Keratinocyte (primary cell): ENCODE measurements around the gene UXS1. TPM values are rescaled to one million over a fixed set of nuclear protein-coding genes. Genes with fewer than 3 reads are reported as not detected.

Source experiments
- DNase-seq: peaks from one replicate; pipeline ENCODE4 v3.0.0-alpha.2; 2011; ENCODE audit warnings: low read depth, missing footprints, low spot score
- FAIRE-seq: peaks from 2 replicates; lab custom pipeline; 2011; peaks lifted over from hg19 to GRCh38; lab: Jason Lieb, UNC
- H2AFZ ChIP-seq: 2 replicates; pipeline ENCODE4 v1.6.0; 2012; ENCODE audit warnings: low read length, control low read depth, inconsistent platforms; ENCODE audit not compliant: control insufficient read depth
- H3K27ac ChIP-seq: 2 replicates; pipeline ENCODE4 v1.5.1; 2011; ENCODE audit warnings: low read length; ENCODE audit not compliant: control insufficient read depth, insufficient read depth
- H3K27me3 ChIP-seq: 3 replicates; pipeline ENCODE4 v1.6.0; 2011; ENCODE audit warnings: low read length; ENCODE audit not compliant: control insufficient read depth, insufficient read depth; ENCODE audit errors: extremely low read depth
- H3K36me3 ChIP-seq, 2 experiments: 2 replicates in 1 of 2; 3 replicates in 1 of 2; pipeline ENCODE4 v1.5.1; 2011; ENCODE audit warnings: low read length in 2 of 2, mild to moderate bottlenecking in 1 of 2; ENCODE audit not compliant: control insufficient read depth in 2 of 2, insufficient read depth in 2 of 2; ENCODE audit errors: extremely low read depth in 1 of 2
- H3K4me1 ChIP-seq: 3 replicates; pipeline ENCODE4 v1.5.1; 2011; ENCODE audit warnings: low read length; ENCODE audit not compliant: control insufficient read depth, insufficient read depth; ENCODE audit errors: extremely low read depth
- H3K4me2 ChIP-seq: 3 replicates; pipeline ENCODE4 v1.6.0; 2011; ENCODE audit warnings: low read depth, low read length; ENCODE audit not compliant: control insufficient read depth, insufficient read depth; ENCODE audit errors: extremely low read depth
- H3K4me3 ChIP-seq, 3 experiments: fragments of 200-600 bp in 1 of 3; sonication (generic) in 1 of 3; 2 replicates in 2 of 3; 3 replicates in 1 of 3; pipeline ENCODE4 v1.5.1; 2011 to 2016; ENCODE audit warnings: low read length in 3 of 3, mild to moderate bottlenecking in 3 of 3, control low read depth in 2 of 3, inconsistent platforms in 1 of 3, low read depth in 1 of 3, mixed read lengths in 1 of 3, mixed run types in 1 of 3, moderate library complexity in 1 of 3; ENCODE audit not compliant: control insufficient read depth in 2 of 3, insufficient read depth in 2 of 3; ENCODE audit errors: extremely low read depth in 1 of 3
- H3K79me2 ChIP-seq: 2 replicates; pipeline ENCODE4 v1.6.0; 2012; ENCODE audit warnings: low read length; ENCODE audit not compliant: control insufficient read depth, insufficient read depth
- H3K9ac ChIP-seq: 3 replicates; pipeline ENCODE4 v1.6.0; 2011; ENCODE audit warnings: low read length; ENCODE audit not compliant: control insufficient read depth, insufficient read depth; ENCODE audit errors: extremely low read depth
- H3K9me1 ChIP-seq: 3 replicates; pipeline ENCODE4 v1.6.0; 2011; ENCODE audit warnings: low read length; ENCODE audit not compliant: control insufficient read depth, insufficient read depth; ENCODE audit errors: extremely low read depth
- H3K9me3 ChIP-seq: 2 replicates; pipeline ENCODE4 v1.5.1; 2012; ENCODE audit warnings: low read depth, low read length; ENCODE audit not compliant: control insufficient read depth
- H4K20me1 ChIP-seq: 3 replicates; pipeline ENCODE4 v1.6.0; 2011; ENCODE audit warnings: low read length; ENCODE audit not compliant: control insufficient read depth, insufficient read depth; ENCODE audit errors: extremely low read depth
- CTCF ChIP-seq, 3 experiments: IDR thresholded peaks in 1 of 3; conservative IDR thresholded peaks in 1 of 3; optimal IDR thresholded peaks in 1 of 3; 2 replicates in 2 of 3; 3 replicates in 1 of 3; pipeline versions ENCODE3 to v1.5.1; 2011; ENCODE audit warnings: low read length in 3 of 3, mild to moderate bottlenecking in 3 of 3, moderate library complexity in 2 of 3, control low read depth in 1 of 3, inconsistent platforms in 1 of 3; ENCODE audit not compliant: insufficient read depth in 2 of 3; ENCODE audit errors: extremely low read depth in 1 of 3
- EZH2 ChIP-seq: IDR thresholded peaks from one replicate; pipeline ENCODE4 v1.6.1; 2012; ENCODE audit warnings: inconsistent platforms, mild to moderate bottlenecking, low read length, moderate library complexity
- dilution Hi-C: fragments of 300-500 bp; cut with MboI; formaldehyde crosslinking; loops from one replicate; pipeline ENCODE4 v1.7.0; 2020; ENCODE audit warnings: low sequenced_read_pairs; ENCODE audit not compliant: extremely low pct_ligation_motif_present
- polyA plus RNA-seq, 5 experiments: library from polyadenylated mRNA; depleted of rRNA in 3 of 5; stranded (reverse) in 3 of 5; stranded (forward) in 1 of 5; unstranded in 1 of 5; fragments of >200 nt; gene quantifications; 1 replicate in 1 of 5; 2 replicates in 3 of 5; 3 replicates in 1 of 5; pipeline versions ENCODE4 v1.2.1 to v1.2.3, GENCODE V29; 2011 to 2012; ENCODE audit warnings: missing spikeins in 2 of 5, low read depth in 1 of 5, low replicate concordance in 1 of 5

Gene UXS1
- polyA plus RNA-seq, 1 donor (not counting 4 experiments of a cell fraction or from before 2014, with no cell fraction given): 43.5 TPM

DNA sequence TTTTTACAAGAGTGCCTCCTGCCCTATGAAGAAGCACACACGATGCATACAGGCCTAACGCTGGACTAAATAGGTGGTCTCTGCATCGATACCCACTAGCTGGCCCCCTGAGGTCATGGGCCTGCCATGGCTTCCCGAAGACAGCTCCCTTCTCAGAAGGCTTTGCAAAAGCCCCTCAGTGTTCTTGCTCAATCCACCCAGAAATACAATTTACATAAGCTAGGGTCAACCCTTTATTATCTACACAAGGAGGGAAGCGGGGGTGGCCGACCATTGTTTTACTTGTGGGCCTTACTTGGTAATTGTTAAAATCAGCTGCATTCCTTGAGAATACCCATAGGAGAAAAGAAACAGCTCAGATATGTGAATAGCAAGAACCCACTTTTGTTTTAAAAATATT, 28.5 kb downstream of the UXS1 start:
- Histone ChIP-seq H2AFZ (no peak overlapping the region), H3K27ac (no peak overlapping the region), H3K27me3 (no peaks in the 10 kb centered on the region), H3K4me1 (no peaks in the 10 kb centered on the region), H3K79me2 (peaks cover 3% of the 10 kb centered on the region), H3K9me3 (no peaks in the 10 kb centered on the region), H4K20me1 (no peaks in the 10 kb centered on the region), H3K36me3 (peaks cover 0 to 5% of the 10 kb centered on the region in 2 experiments), H3K9me1 (no peaks in the 10 kb centered on the region), H3K9ac (no peak overlapping the region), H3K4me3 (no peak overlapping the region), H3K4me2 (no peak overlapping the region)
- no peak for TF ChIP-seq EZH2
- no peak for TF ChIP-seq CTCF (optimal IDR thresholded peaks at IDR 0.05 in 1 of 3, IDR thresholded peaks at IDR 0.05 in 1 of 3, conservative IDR thresholded peaks at IDR 0.05 in 1 of 3; ENCODE audit: extremely low read depth in 1 of 3, insufficient read depth in 2 of 3, low read length in 3 of 3)
- dilution Hi-C loops: no loop called here
- DNase-seq (no peak), FAIRE-seq (no peak)

DNA sequence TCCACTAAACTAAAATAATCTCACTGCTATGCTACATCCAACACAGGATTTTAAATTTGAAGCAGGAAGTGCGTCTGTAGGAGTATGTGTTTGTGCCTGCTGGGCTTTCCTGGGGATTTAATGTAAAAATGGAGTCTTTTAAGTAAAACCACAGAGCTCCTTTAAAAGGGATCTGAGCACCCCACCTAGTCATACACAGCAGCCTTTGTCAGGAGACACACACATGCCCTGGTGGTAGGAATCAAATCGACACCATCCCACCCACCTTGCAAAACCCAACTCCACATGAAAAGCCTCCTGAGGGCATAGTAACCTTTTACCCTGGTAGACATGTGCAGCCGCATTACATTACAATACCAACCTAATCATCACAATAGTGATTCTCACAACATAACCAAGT, 29.1 kb downstream of the UXS1 start:
- no peaks in the 10 kb centered on the region for H4K20me1 ChIP-seq
- H3K27ac ChIP-seq: no peak overlapping the region
- no peak for FAIRE-seq
- TF ChIP-seq EZH2: no peak
- no peak for TF ChIP-seq CTCF (optimal IDR thresholded peaks at IDR 0.05 in 1 of 3, IDR thresholded peaks at IDR 0.05 in 1 of 3, conservative IDR thresholded peaks at IDR 0.05 in 1 of 3; ENCODE audit: extremely low read depth in 1 of 3, insufficient read depth in 2 of 3, low read length in 3 of 3)
- H3K27me3 ChIP-seq: no peaks in the 10 kb centered on the region
- no peak overlapping the region for H3K4me3 ChIP-seq
- no peaks in the 10 kb centered on the region for H3K4me1 ChIP-seq
- peaks cover 2 to 8% of the 10 kb centered on the region in 2 experiments for H3K36me3 ChIP-seq
- no peak for DNase-seq
- no peak overlapping the region for H3K4me2 ChIP-seq
- H3K9me1 ChIP-seq: no peaks in the 10 kb centered on the region
- H3K9me3 ChIP-seq: no peaks in the 10 kb centered on the region
- H3K79me2 ChIP-seq: peaks cover 1% of the 10 kb centered on the region
- dilution Hi-C loops: no loop called here
- H2AFZ ChIP-seq: no peak overlapping the region
- H3K9ac ChIP-seq: no peak overlapping the region
